Keratinocyte (primary cell): ENCODE results near the gene DCDC2C. TPM values are rescaled to one million over a fixed set of nuclear protein-coding genes. Genes with fewer than 3 reads are reported as not detected.

Source experiments
- DNase-seq: peaks from one replicate; pipeline ENCODE4 v3.0.0-alpha.2; 2011; ENCODE audit warnings: low read depth, missing footprints, low spot score
- FAIRE-seq: peaks from 2 replicates; lab custom pipeline; 2011; peaks lifted over from hg19 to GRCh38; lab: Jason Lieb, UNC
- H2AFZ ChIP-seq: 2 replicates; pipeline ENCODE4 v1.6.0; 2012; ENCODE audit warnings: low read length, control low read depth, inconsistent platforms; ENCODE audit not compliant: control insufficient read depth
- H3K27ac ChIP-seq: 2 replicates; pipeline ENCODE4 v1.5.1; 2011; ENCODE audit warnings: low read length; ENCODE audit not compliant: control insufficient read depth, insufficient read depth
- H3K27me3 ChIP-seq: 3 replicates; pipeline ENCODE4 v1.6.0; 2011; ENCODE audit warnings: low read length; ENCODE audit not compliant: control insufficient read depth, insufficient read depth; ENCODE audit errors: extremely low read depth
- H3K36me3 ChIP-seq, 2 experiments: 2 replicates in 1 of 2; 3 replicates in 1 of 2; pipeline ENCODE4 v1.5.1; 2011; ENCODE audit warnings: low read length in 2 of 2, mild to moderate bottlenecking in 1 of 2; ENCODE audit not compliant: control insufficient read depth in 2 of 2, insufficient read depth in 2 of 2; ENCODE audit errors: extremely low read depth in 1 of 2
- H3K4me1 ChIP-seq: 3 replicates; pipeline ENCODE4 v1.5.1; 2011; ENCODE audit warnings: low read length; ENCODE audit not compliant: control insufficient read depth, insufficient read depth; ENCODE audit errors: extremely low read depth
- H3K4me2 ChIP-seq: 3 replicates; pipeline ENCODE4 v1.6.0; 2011; ENCODE audit warnings: low read depth, low read length; ENCODE audit not compliant: control insufficient read depth, insufficient read depth; ENCODE audit errors: extremely low read depth
- H3K4me3 ChIP-seq, 3 experiments: fragments of 200-600 bp in 1 of 3; sonication (generic) in 1 of 3; 2 replicates in 2 of 3; 3 replicates in 1 of 3; pipeline ENCODE4 v1.5.1; 2011 to 2016; ENCODE audit warnings: low read length in 3 of 3, mild to moderate bottlenecking in 3 of 3, control low read depth in 2 of 3, inconsistent platforms in 1 of 3, low read depth in 1 of 3, mixed read lengths in 1 of 3, mixed run types in 1 of 3, moderate library complexity in 1 of 3; ENCODE audit not compliant: control insufficient read depth in 2 of 3, insufficient read depth in 2 of 3; ENCODE audit errors: extremely low read depth in 1 of 3
- H3K79me2 ChIP-seq: 2 replicates; pipeline ENCODE4 v1.6.0; 2012; ENCODE audit warnings: low read length; ENCODE audit not compliant: control insufficient read depth, insufficient read depth
- H3K9ac ChIP-seq: 3 replicates; pipeline ENCODE4 v1.6.0; 2011; ENCODE audit warnings: low read length; ENCODE audit not compliant: control insufficient read depth, insufficient read depth; ENCODE audit errors: extremely low read depth
- H3K9me1 ChIP-seq: 3 replicates; pipeline ENCODE4 v1.6.0; 2011; ENCODE audit warnings: low read length; ENCODE audit not compliant: control insufficient read depth, insufficient read depth; ENCODE audit errors: extremely low read depth
- H3K9me3 ChIP-seq: 2 replicates; pipeline ENCODE4 v1.5.1; 2012; ENCODE audit warnings: low read depth, low read length; ENCODE audit not compliant: control insufficient read depth
- H4K20me1 ChIP-seq: 3 replicates; pipeline ENCODE4 v1.6.0; 2011; ENCODE audit warnings: low read length; ENCODE audit not compliant: control insufficient read depth, insufficient read depth; ENCODE audit errors: extremely low read depth
- CTCF ChIP-seq, 3 experiments: IDR thresholded peaks in 1 of 3; conservative IDR thresholded peaks in 1 of 3; optimal IDR thresholded peaks in 1 of 3; 2 replicates in 2 of 3; 3 replicates in 1 of 3; pipeline versions ENCODE3 to v1.5.1; 2011; ENCODE audit warnings: low read length in 3 of 3, mild to moderate bottlenecking in 3 of 3, moderate library complexity in 2 of 3, control low read depth in 1 of 3, inconsistent platforms in 1 of 3; ENCODE audit not compliant: insufficient read depth in 2 of 3; ENCODE audit errors: extremely low read depth in 1 of 3
- EZH2 ChIP-seq: IDR thresholded peaks from one replicate; pipeline ENCODE4 v1.6.1; 2012; ENCODE audit warnings: inconsistent platforms, mild to moderate bottlenecking, low read length, moderate library complexity
- dilution Hi-C: fragments of 300-500 bp; cut with MboI; formaldehyde crosslinking; loops from one replicate; pipeline ENCODE4 v1.7.0; 2020; ENCODE audit warnings: low sequenced_read_pairs; ENCODE audit not compliant: extremely low pct_ligation_motif_present
- polyA plus RNA-seq, 5 experiments: library from polyadenylated mRNA; depleted of rRNA in 3 of 5; stranded (reverse) in 3 of 5; stranded (forward) in 1 of 5; unstranded in 1 of 5; fragments of >200 nt; gene quantifications; 1 replicate in 1 of 5; 2 replicates in 3 of 5; 3 replicates in 1 of 5; pipeline versions ENCODE4 v1.2.1 to v1.2.3, GENCODE V29; 2011 to 2012; ENCODE audit warnings: missing spikeins in 2 of 5, low read depth in 1 of 5, low replicate concordance in 1 of 5

DCDC2C gene
- polyA plus RNA-seq, 1 donor (not counting 4 experiments of a cell fraction or from before 2014, with no cell fraction given): not detected

DNA sequence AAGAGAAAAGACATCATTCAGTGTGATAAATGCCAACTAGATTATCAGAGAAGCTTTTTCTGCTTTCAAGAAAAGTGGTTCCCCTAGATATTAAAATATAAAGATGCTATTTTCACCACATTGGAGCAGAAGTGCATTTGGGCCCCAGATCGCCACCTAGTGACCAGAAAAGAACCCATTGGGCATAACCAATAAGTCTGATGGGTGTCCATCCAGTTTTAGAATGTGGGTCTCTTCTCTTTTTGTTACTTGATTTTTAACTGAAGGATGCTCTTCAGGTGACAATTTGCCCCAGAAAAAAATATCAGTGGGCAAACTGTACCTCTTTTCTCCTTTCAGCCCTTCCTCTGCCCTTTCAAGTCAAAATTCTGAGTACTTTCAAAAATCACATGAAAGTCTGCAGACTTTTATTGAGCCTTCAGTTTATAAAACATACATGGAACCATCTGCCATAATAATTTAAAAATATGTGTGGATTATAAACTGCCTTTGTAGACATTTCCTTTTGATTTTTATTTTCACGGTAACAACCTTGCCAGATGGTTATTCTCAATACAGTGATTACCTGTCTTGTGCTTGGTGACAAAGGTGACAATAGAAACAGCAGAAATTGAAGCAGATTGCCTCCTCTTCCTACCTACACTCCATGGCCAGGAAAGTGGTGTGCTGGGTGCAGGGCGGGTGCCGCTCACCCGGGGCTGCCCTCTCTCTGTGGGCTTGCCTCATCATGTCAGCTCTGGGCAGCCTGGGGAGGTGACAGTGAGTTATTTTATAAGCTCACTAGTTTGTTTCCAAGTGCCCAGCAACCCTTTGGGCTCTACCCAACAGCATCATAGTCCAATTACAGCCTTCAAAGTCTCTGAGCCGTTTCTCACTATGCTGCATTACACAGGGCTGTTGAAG is 124.5 kb downstream of the DCDC2C start:
- Histone ChIP-seq H3K27me3 (no peaks in the 10 kb centered on the region), H3K4me2 (no peak overlapping the region), H3K9me3 (no peaks in the 10 kb centered on the region), H3K4me3 (no peak overlapping the region), H4K20me1 (no peaks in the 10 kb centered on the region), H3K4me1 (peaks cover 3% of the 10 kb centered on the region), H3K9ac (no peak overlapping the region), H3K27ac (no peak overlapping the region), H2AFZ (no peak overlapping the region), H3K79me2 (no peaks in the 10 kb centered on the region), H3K9me1 (no peaks in the 10 kb centered on the region), H3K36me3 (no peaks in the 10 kb centered on the region)
- no peak for TF ChIP-seq EZH2
- TF ChIP-seq CTCF (optimal IDR thresholded peaks at IDR 0.05 in 1 of 3, IDR thresholded peaks at IDR 0.05 in 1 of 3, conservative IDR thresholded peaks at IDR 0.05 in 1 of 3; ENCODE audit: extremely low read depth in 1 of 3, insufficient read depth in 2 of 3, low read length in 3 of 3): peak; percentile 47 to 61 (median 55)
- FAIRE-seq (no peak), DNase-seq (no peak)
- dilution Hi-C loops: no loop called here

DNA sequence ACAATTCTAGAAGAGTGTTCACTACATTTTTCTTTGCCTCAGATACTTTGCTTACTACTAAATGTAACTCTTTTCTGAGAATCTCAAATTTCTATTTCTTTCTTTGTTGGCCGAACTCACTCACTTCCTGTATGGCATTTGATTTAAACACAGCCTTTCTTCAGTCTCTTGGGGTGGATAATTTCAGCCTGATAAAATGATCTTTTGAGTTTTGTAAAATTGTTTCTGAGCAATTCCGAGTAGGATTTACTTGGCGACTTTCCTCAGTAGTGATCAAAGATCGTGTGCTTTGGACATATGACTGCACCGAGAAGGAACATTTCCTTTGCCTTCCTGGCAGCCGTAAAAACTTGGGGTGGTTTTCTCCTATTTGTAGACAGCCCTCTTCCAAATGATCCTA is 127.4 kb downstream of the DCDC2C start:
- Histone ChIP-seq H3K27ac (no peak overlapping the region), H3K9ac (no peak overlapping the region), H3K36me3 (no peaks in the 10 kb centered on the region), H3K79me2 (no peaks in the 10 kb centered on the region), H3K9me3 (no peaks in the 10 kb centered on the region), H3K4me1 (peaks cover 3% of the 10 kb centered on the region), H3K4me2 (no peak overlapping the region), H3K27me3 (no peaks in the 10 kb centered on the region), H3K9me1 (no peaks in the 10 kb centered on the region), H4K20me1 (no peaks in the 10 kb centered on the region), H2AFZ (no peak overlapping the region), H3K4me3 (no peak overlapping the region)
- TF ChIP-seq EZH2: no peak
- DNase-seq: no peak
- dilution Hi-C loops: no loop called here
- no peak for FAIRE-seq
